HCT116 (cell line): ENCODE results near the gene CLCN3. TPM values are rescaled to one million over a fixed set of nuclear protein-coding genes. Genes with fewer than 3 reads are reported as not detected.

Experiments used
- ATAC-seq: fragments of 200-7000 bp; cut with Tn5 transposase; 2 replicates; pipeline ENCODE4 v1.9.1; 2020; ENCODE audit warnings: mild to moderate bottlenecking, moderate library complexity
- BruUV-seq: library from RNA; stranded (reverse); fragments of 400-500 nt; replicated peaks from 2 replicates; lab custom pipeline; 2021; lab: Mats Ljungman, UMichigan
- CTCF ChIA-PET: fragments of 300-600 bp; sonication (Branson Sonifier 250); formaldehyde crosslinking; loops from one replicate; lab custom pipeline; 2021; ENCODE audit warnings: antibody characterized with exemption; lab: Charles Lee
- POLR2A ChIA-PET: fragments of 300-600, 350-600 bp; sonication (Branson Sonifier 250); formaldehyde crosslinking; loops from one replicate; lab custom pipeline; 2021; ENCODE audit warnings: antibody characterized with exemption; lab: Charles Lee
- RAD21 ChIA-PET, 2 experiments: fragments of 300-600 bp; sonication (Branson Sonifier 250); formaldehyde crosslinking; loops; one replicate each; lab custom pipeline; 2023; ENCODE audit warnings: low total read pairs in 2 of 2; ENCODE audit not compliant: uncharacterized antibody in 2 of 2, unreplicated experiment in 2 of 2, low non-redundant PET in 1 of 2; lab: Charles Lee
- DNase-seq: peaks from one replicate; pipeline ENCODE4 v3.0.0-alpha.2; 2010; ENCODE audit warnings: low read depth, low spot score
- H2AFZ ChIP-seq: fragments of 200-600 bp; shearing (Covaris generic), sonication (generic); 2 replicates; pipeline ENCODE4 v1.6.1; 2017; ENCODE audit warnings: low read depth, mixed run types, mixed read lengths, antibody characterized with exemption, low read length; ENCODE audit not compliant: poor library complexity, severe bottlenecking
- H3K27ac ChIP-seq: 2 replicates; pipeline ENCODE4 v1.5.1; 2012; ENCODE audit warnings: low read depth, low read length
- H3K27me3 ChIP-seq: fragments of 200-600 bp; sonication (generic); 2 replicates; pipeline ENCODE4 v1.6.1; 2016; ENCODE audit warnings: mixed run types, low read length, mixed read lengths; ENCODE audit not compliant: insufficient read depth
- H3K36me3 ChIP-seq, 2 experiments: fragments of 200-500 bp in 1 of 2; fragments of 200-600 bp in 1 of 2; sonication (Bioruptor generic) in 1 of 2; sonication (generic) in 1 of 2; 2 replicates each; pipeline versions ENCODE4 v1.5.1 to v1.6.1; 2014 to 2016; ENCODE audit warnings: low read length in 2 of 2, inconsistent platforms in 1 of 2, mixed read lengths in 1 of 2, mixed run types in 1 of 2; ENCODE audit not compliant: insufficient read depth in 2 of 2, control insufficient read depth in 1 of 2
- H3K4me1 ChIP-seq, 2 experiments: fragments of 200-600 bp in 1 of 2; sonication (generic) in 1 of 2; 2 replicates each; pipeline versions ENCODE4 v1.5.1 to v1.6.1; 2012 to 2017; ENCODE audit warnings: low read length in 2 of 2, inconsistent platforms in 1 of 2, mild to moderate bottlenecking in 1 of 2, mixed read lengths in 1 of 2, mixed run types in 1 of 2, moderate library complexity in 1 of 2; ENCODE audit not compliant: insufficient read depth in 2 of 2, control insufficient read depth in 1 of 2
- H3K4me2 ChIP-seq: fragments of 200-600 bp; sonication (generic); 2 replicates; pipeline ENCODE4 v1.6.1; 2017; ENCODE audit warnings: mixed run types, low read length, mixed read lengths
- H3K4me3 ChIP-seq, 2 experiments: fragments of 200-600 bp in 1 of 2; sonication (generic) in 1 of 2; replicated peaks in 1 of 2; 2 replicates each; pipeline ENCODE4 v1.5.1; 2011 to 2016; ENCODE audit warnings: low read length in 2 of 2, control low read depth in 1 of 2, low read depth in 1 of 2, mild to moderate bottlenecking in 1 of 2, mixed read lengths in 1 of 2, mixed run types in 1 of 2
- H3K79me2 ChIP-seq: fragments of 200-600 bp; sonication (generic); 2 replicates; pipeline ENCODE4 v1.6.1; 2017; ENCODE audit warnings: mild to moderate bottlenecking, mixed run types, low read length, moderate library complexity, mixed read lengths; ENCODE audit not compliant: insufficient read depth
- H3K9ac ChIP-seq: fragments of 200-600 bp; sonication (generic); 2 replicates; pipeline ENCODE4 v1.6.1; 2016; ENCODE audit warnings: low read length, mixed read lengths
- H3K9me2 ChIP-seq: fragments of 200-600 bp; sonication (generic), shearing (Covaris generic); 2 replicates; pipeline ENCODE4 v1.6.1; 2017; ENCODE audit warnings: mixed run types, mild to moderate bottlenecking, moderate library complexity; ENCODE audit not compliant: insufficient read depth
- H3K9me3 ChIP-seq, 2 experiments: fragments of 200-500 bp in 1 of 2; fragments of 200-600 bp in 1 of 2; sonication (Bioruptor generic) in 1 of 2; sonication (generic) in 1 of 2; 2 replicates each; pipeline ENCODE4 v1.6.1; 2014 to 2017; ENCODE audit warnings: low read length in 2 of 2, mixed read lengths in 2 of 2, inconsistent platforms in 1 of 2, low read depth in 1 of 2, mild to moderate bottlenecking in 1 of 2, mixed run types in 1 of 2, moderate library complexity in 1 of 2; ENCODE audit not compliant: control insufficient read depth in 1 of 2, insufficient read depth in 1 of 2
- H4K20me1 ChIP-seq: fragments of 200-600 bp; sonication (generic), shearing (Covaris generic); 2 replicates; pipeline ENCODE4 v1.6.1; 2017; ENCODE audit warnings: mixed run types, mild to moderate bottlenecking, moderate library complexity; ENCODE audit not compliant: insufficient read depth
- EGR1 ChIP-seq: IDR thresholded peaks from 2 replicates; pipeline ENCODE4 v1.6.1; 2012; ENCODE audit warnings: low read depth
- FOSL1 ChIP-seq: IDR thresholded peaks from 2 replicates; pipeline ENCODE4 v1.6.1; 2012; ENCODE audit warnings: low read depth
- POLR2A ChIP-seq: IDR thresholded peaks from 2 replicates; pipeline ENCODE4 v1.7.0; 2011; ENCODE audit warnings: borderline replicate concordance; ENCODE audit not compliant: insufficient read depth, insufficient read length; ENCODE audit errors: extremely low read depth
- RAD21 ChIP-seq: IDR thresholded peaks from 2 replicates; pipeline ENCODE4 v1.6.1; 2012; ENCODE audit warnings: low read depth, mild to moderate bottlenecking
- ZNF274 ChIP-seq: fragments of 200-500 bp; sonication (Bioruptor generic); IDR thresholded peaks from 2 replicates; pipeline ENCODE4 v1.6.1; 2014; ENCODE audit warnings: mild to moderate bottlenecking, low read depth, low read length, inconsistent platforms
- intact Hi-C: fragments of 100-400 bp; cut with micrococcal nuclease; formaldehyde crosslinking; loops from 2 replicates; pipeline ENCODE4 v1.10.0; 2022
- total RNA-seq: library from RNA; stranded (reverse); gene quantifications from one replicate; pipeline ENCODE4 v1.2.1, GENCODE V29; 2021; ENCODE audit not compliant: unreplicated experiment

The CLCN3 gene
- total RNA-seq, 1 experiment from 2014 or later = 60.4 TPM

- Histone ChIP-seq H3K9ac (no peak overlapping the region), H3K79me2 (0 out of 2 replicates have a peak, but pooled peaks cover 3% of the 10 kb centered on the region)
- intact Hi-C loops = no loop called here
- TF ChIP-seq POLR2A (no peak), FOSL1 (no peak), ZNF274 (no peak), EGR1 (no peak)
- TF ChIP-seq, all 23 proteins: peak for 0
- no peaks in the 10 kb centered on the region for H3K9me2 ChIP-seq
- no peaks in the 10 kb centered on the region for H3K4me1 ChIP-seq
- ATAC-seq (no peak), DNase-seq (no peak)
- ChIA-PET RAD21 (no interaction called here), CTCF (no interaction called here), POLR2A (no interaction called here)
- no peak overlapping the region for H3K27ac ChIP-seq
- no peak overlapping the region for H3K4me3 ChIP-seq
- H3K4me2 ChIP-seq = no peak overlapping the region
- H3K36me3 ChIP-seq = peaks cover 5 to 6% of the 10 kb centered on the region in 2 experiments; a peak in 2 of 4 replicates
- no peaks in the 10 kb centered on the region for H3K27me3 ChIP-seq
- H3K9me3 ChIP-seq = no peaks in the 10 kb centered on the region
- no peak overlapping the region for H2AFZ ChIP-seq
- BruUV-seq = no TSS peak
- no peaks in the 10 kb centered on the region for H4K20me1 ChIP-seq
These were observed 87.7 kb downstream of the CLCN3 start for GRCh38 chr4:169707958-169708643.

- no peak overlapping the region for H2AFZ ChIP-seq
- H3K79me2 ChIP-seq = no peaks in the 10 kb centered on the region
- H3K9me2 ChIP-seq = no peaks in the 10 kb centered on the region
- H3K4me2 ChIP-seq = no peak overlapping the region
- RAD21 ChIA-PET = no interaction called here
- CTCF ChIA-PET = no interaction called here
- H3K4me1 ChIP-seq = no peaks in the 10 kb centered on the region
- no peaks in the 10 kb centered on the region for H3K9me3 ChIP-seq
- no peak for ATAC-seq
- no peak overlapping the region for H3K9ac ChIP-seq
- no peak for TF ChIP-seq RAD21
- no peaks in the 10 kb centered on the region for H4K20me1 ChIP-seq
- peaks cover 11 to 12% of the 10 kb centered on the region in 2 experiments; a peak in 3 of 4 replicates for H3K36me3 ChIP-seq
- intact Hi-C loops = no loop called here
- POLR2A ChIA-PET = no interaction called here
- no peak overlapping the region for H3K4me3 ChIP-seq
- H3K27me3 ChIP-seq = no peaks in the 10 kb centered on the region
- no peak overlapping the region for H3K27ac ChIP-seq
- no peak for DNase-seq
- no TSS peak for BruUV-seq
These were observed 95.4 kb downstream of the CLCN3 start for GRCh38 chr4:169715826-169716225.
